ENCODE measurements around the gene SANBR. TPM values are rescaled to one million over a fixed set of nuclear protein-coding genes. Genes with fewer than 3 reads are reported as not detected.

SANBR gene
- total RNA-seq, 1 donor from 2014 or later: 11.3 TPM

- Mint-ChIP-seq H3K4me1 (ENCODE audit: unreplicated experiment) (no peaks in the 10 kb centered on the region), H3K27ac (ENCODE audit: unreplicated experiment) (no peak overlapping the region), H3K4me3 (ENCODE audit: unreplicated experiment) (no peak overlapping the region), H3K36me3 (ENCODE audit: unreplicated experiment) (peaks cover 17% of the 10 kb centered on the region), H3K9me3 (ENCODE audit: unreplicated experiment) (no peaks in the 10 kb centered on the region), H3K27me3 (ENCODE audit: unreplicated experiment) (no peaks in the 10 kb centered on the region)
- DNase-seq (ENCODE audit: extremely low spot score, unreplicated experiment): no peak
- TF ChIP-seq CTCF (IDR thresholded peaks at IDR 0.05): no peak
These were observed 19.7 kb upstream of the SANBR start for GRCh38 chr2:61045999-61046398.

DNA sequence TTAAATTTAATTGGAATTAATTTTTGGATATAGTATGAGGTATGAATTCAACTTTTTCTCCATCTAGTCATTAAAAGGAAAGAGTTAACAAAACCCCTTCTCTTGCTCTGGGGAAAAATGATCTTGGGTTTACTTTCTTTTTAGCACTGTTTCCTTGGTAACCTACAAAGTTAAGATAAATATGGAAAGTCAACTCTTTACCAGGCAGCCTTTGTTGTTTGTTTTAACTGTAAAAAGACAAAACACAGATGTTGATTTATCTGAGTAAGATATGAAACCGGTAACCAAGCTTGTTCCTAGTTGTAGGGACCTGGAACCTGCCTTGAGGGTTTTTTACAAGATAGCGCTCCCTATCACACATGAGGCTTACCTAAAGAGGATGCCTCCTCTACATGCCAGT lies 10.1 kb upstream of the SANBR start:
- no peak overlapping the region for H3K4me3 Mint-ChIP-seq (ENCODE audit: unreplicated experiment)
- DNase-seq (ENCODE audit: extremely low spot score, unreplicated experiment): no peak
- H3K36me3 Mint-ChIP-seq (ENCODE audit: unreplicated experiment): peaks cover 15% of the 10 kb centered on the region
- H3K9me3 Mint-ChIP-seq (ENCODE audit: unreplicated experiment): no peaks in the 10 kb centered on the region
- H3K27ac Mint-ChIP-seq (ENCODE audit: unreplicated experiment): peak overlapping the region; percentile 83
- no peak for TF ChIP-seq CTCF (IDR thresholded peaks at IDR 0.05)
- H3K4me1 Mint-ChIP-seq (ENCODE audit: unreplicated experiment): peaks cover 9% of the 10 kb centered on the region
- H3K27me3 Mint-ChIP-seq (ENCODE audit: unreplicated experiment): no peaks in the 10 kb centered on the region

GRCh38 chr2:61057562-61057961 lies 8.1 kb upstream of the SANBR start:
- no peak for DNase-seq (ENCODE audit: extremely low spot score, unreplicated experiment)
- H3K36me3 Mint-ChIP-seq (ENCODE audit: unreplicated experiment): peaks cover 16% of the 10 kb centered on the region
- H3K9me3 Mint-ChIP-seq (ENCODE audit: unreplicated experiment): no peaks in the 10 kb centered on the region
- H3K4me3 Mint-ChIP-seq (ENCODE audit: unreplicated experiment): no peak overlapping the region
- peaks cover 9% of the 10 kb centered on the region for H3K4me1 Mint-ChIP-seq (ENCODE audit: unreplicated experiment)
- no peak for TF ChIP-seq CTCF (IDR thresholded peaks at IDR 0.05)
- H3K27me3 Mint-ChIP-seq (ENCODE audit: unreplicated experiment): no peaks in the 10 kb centered on the region
- no peak overlapping the region for H3K27ac Mint-ChIP-seq (ENCODE audit: unreplicated experiment)

- Mint-ChIP-seq H3K36me3 (ENCODE audit: unreplicated experiment) (peaks cover 13% of the 10 kb centered on the region), H3K27ac (ENCODE audit: unreplicated experiment) (no peak overlapping the region), H3K9me3 (ENCODE audit: unreplicated experiment) (no peaks in the 10 kb centered on the region), H3K4me1 (ENCODE audit: unreplicated experiment) (peaks cover 9% of the 10 kb centered on the region), H3K27me3 (ENCODE audit: unreplicated experiment) (no peaks in the 10 kb centered on the region), H3K4me3 (ENCODE audit: unreplicated experiment) (no peak overlapping the region)
- DNase-seq (ENCODE audit: extremely low spot score, unreplicated experiment): no peak
- no peak for TF ChIP-seq CTCF (IDR thresholded peaks at IDR 0.05)
These were observed 6.3 kb upstream of the SANBR start for GRCh38 chr2:61059382-61059781.

GRCh38 chr2:61074100-61074499 lies 8.4 kb downstream of the SANBR start:
- Mint-ChIP-seq H3K4me1 (ENCODE audit: unreplicated experiment) (no peaks in the 10 kb centered on the region), H3K36me3 (ENCODE audit: unreplicated experiment) (peaks cover 21% of the 10 kb centered on the region), H3K4me3 (ENCODE audit: unreplicated experiment) (no peak overlapping the region), H3K27me3 (ENCODE audit: unreplicated experiment) (no peaks in the 10 kb centered on the region), H3K9me3 (ENCODE audit: unreplicated experiment) (no peaks in the 10 kb centered on the region), H3K27ac (ENCODE audit: unreplicated experiment) (no peak overlapping the region)
- DNase-seq (ENCODE audit: extremely low spot score, unreplicated experiment): no peak
- no peak for TF ChIP-seq CTCF (IDR thresholded peaks at IDR 0.05)
